NCI-H187 (cell line): ENCODE results near the gene WIF1.

Experiments
- DNase-seq, 2 experiments: peaks; one replicate each; lab custom pipeline; 2025; lab: John Stamatoyannopoulos, UW

WIF1 gene

GRCh38 chr12:65022960-65023359 lies 98.1 kb downstream of the WIF1 start:
- no peak for DNase-seq

GRCh38 chr12:65022421-65022820 lies 98.7 kb downstream of the WIF1 start:
- DNase-seq: no peak

GRCh38 chr12:65019696-65020234 lies 101.3 kb downstream of the WIF1 start:
- DNase-seq: no peak

- DNase-seq: no peak
Measured at GRCh38 chr12:65016881-65017650, 104.0 kb downstream of the WIF1 start.

- no peak for DNase-seq
Measured at GRCh38 chr12:65015850-65016249, 105.3 kb downstream of the WIF1 start.

GRCh38 chr12:65014504-65015271 lies 106.4 kb downstream of the WIF1 start:
- DNase-seq: no peak

- no peak for DNase-seq
Measured at GRCh38 chr12:65010437-65010836, 110.7 kb downstream of the WIF1 start.

- no peak for DNase-seq
Measured at GRCh38 chr12:65005716-65006115, 115.4 kb downstream of the WIF1 start.

- DNase-seq: no peak
Measured at GRCh38 chr12:65004270-65004669, 116.8 kb downstream of the WIF1 start.
